Measurements from ENCODE around the gene WNK2.

- TF ChIP-seq CTCF (IDR thresholded peaks at IDR 0.05) (no peak), POLR2A (IDR thresholded peaks at IDR 0.05) (no peak), EP300 (IDR thresholded peaks at IDR 0.05) (no peak)
Measured at GRCh38 chr9:93172666-93173364, 11.1 kb upstream of the WNK2 start.
